NCI-H82 treated with DMSO at 0.1 percent for 48 hours (cell line): ENCODE data around the gene ABL1.

Source experiments
- DNase-seq: peaks from one replicate; lab custom pipeline; 2025; ENCODE audit not compliant: unreplicated experiment; lab: John Stamatoyannopoulos, UW

Gene ABL1

DNA sequence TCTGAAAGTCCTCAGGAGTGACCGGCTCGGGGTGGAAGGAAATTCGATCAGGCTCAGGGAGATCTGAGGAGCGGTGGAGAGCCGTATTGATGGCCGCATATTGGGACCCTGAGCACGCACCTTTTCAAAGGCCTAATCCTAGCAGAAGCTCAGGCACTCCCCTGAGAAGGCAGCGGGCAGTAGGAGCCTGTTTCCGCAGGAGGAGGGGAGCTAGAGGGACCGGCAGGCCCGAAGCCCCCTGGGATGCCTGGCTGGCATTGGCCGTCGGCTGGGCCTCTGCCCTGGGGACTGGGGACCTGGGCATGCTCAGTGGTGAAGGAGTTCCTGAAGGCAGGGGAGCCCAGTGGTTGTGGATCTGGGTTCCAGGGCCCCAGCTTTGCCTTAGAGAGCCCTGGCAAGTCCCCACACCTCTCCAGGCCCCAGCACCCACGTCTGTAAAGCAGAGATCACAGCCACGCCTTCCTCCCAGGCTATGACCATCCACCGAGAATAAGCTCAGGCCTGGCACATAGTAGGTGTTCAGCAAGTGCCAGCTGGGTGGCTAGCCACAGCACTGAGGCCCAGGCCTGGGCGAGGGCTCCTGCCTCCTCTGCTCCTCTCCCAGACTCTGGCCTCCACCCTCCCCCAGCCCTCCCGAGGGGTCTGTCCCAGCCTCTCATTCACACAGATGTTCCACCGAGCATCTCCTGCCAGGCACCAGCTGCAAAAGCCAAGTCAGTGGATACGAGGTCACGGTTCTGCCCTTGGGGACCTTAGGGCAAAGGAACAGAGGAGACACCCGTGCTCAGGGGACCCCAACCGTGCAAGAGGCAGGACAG is 78.8 kb downstream of the ABL1 start:
- no peak for DNase-seq

DNA sequence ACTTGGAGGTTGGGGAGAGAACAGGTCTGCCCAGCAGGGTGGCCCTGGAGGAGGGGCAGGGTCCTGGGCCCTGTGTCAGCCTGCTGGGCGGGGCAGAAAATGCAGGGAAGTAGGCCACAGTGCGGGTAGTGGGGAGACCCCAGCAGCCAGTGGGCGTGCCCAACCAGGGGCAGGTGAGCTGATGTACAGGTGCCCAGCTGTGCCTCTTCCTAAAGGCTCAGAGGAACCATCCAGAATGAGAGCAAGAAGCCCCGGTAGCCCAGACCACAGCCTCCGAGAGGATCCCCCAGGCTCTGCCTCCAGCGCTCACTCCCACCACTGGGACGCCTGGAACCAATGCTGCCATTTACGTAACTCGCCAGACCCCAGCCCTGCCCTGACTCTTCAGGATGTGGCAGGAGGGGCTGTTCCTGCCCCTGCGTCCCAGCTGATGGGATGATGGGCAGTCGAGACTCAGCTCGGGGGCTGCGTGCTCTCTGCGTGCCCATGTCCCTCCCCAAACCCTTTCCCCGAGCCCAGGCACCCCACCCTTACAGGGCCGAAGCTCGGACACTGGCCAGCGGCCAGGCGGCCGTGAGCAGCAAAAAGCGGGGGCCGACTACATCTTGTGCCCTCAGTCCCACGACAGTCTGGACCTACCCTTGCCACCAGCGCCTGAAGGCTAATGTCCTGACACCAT is 79.5 kb downstream of the ABL1 start:
- no peak for DNase-seq

DNA sequence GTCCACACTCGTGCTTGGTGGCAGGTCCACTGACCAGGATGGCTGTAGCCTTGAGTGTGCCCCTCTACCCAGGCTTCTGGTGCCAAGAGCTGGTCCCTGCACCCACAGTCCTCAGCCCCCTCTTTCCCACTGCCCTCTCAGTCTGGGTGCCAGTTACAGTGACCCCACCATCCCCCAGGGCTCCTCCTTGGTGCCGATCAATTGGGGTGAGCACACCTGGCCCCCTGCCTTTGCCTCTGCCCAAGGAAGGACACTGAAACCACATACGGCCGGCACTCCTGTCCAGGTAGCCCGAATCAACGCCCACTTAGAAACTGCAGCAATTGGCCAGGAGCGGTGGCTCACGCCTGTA is 80.0 kb downstream of the ABL1 start:
- DNase-seq: no peak

DNA sequence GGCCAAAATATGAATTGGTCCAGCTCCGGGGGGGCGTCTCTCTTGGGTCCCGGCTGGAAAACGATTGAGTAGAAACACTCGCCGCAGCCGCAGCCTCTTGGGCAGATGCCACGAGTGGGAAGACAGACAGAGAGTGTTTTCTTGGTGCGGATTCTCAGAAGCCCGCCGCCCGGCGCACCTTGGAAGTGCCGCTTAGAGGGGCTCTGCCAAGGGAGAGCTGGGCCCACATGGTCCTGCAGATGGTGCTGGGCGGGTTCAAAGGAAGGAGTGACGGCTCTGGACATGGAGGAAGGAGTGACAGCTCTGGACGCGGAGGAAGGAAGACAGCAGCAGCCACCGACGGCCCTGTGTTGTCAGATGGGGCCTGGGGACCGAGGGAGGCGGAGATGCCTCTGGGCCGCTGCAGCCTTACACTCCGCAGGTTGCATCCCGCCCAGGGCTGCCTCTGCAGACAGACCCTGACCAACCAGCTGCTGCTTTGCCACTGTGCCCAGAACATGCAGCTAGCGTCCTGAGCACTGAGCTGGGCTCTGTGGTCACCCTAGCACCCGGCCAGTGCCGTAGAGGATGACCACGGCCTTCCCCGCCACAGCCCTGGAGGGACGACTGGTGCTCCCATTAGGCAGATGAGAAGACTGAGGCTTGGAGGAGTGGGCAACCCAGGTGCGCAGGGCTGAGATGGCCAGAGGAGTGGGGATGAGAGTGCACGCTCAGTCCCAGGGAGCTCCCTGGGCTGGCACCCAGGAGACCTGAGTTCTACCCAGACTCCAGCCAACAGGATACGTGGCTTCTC is 82.3 kb downstream of the ABL1 start:
- no peak for DNase-seq

DNA sequence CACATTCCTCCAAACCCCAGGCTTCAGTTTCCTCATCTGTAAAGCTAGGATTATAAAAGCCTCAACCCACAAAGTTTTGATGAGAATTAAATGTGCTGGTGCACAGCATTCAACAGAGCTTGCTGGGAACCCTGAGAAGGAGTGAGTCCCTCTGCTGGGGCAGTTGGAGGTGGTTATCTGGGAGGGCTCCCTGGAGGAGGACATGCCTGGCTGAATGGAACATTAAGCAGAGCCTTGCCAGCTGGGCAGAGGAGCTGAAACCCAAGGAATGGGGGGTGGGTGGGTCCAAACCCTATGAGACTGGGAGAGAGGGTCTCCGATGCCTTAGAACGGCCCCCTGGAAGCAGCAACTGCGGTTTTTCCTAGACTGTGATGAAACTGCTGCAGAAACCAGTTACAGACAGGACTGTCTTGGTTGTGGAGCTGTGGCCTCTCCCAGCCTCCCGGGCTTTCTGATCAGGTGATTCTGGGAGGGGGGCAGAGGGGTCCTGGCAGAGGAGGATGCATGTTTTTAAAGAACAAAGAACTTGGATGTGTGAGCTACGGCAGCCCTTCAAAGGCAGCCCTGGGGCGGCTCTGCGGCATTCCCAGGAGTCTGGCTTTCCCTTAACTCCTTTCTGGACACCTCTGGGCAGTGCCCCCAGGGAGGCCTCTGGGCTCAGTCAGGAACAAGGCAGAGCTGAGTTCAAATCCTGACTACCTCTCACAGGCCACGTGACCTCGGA is 83.2 kb downstream of the ABL1 start:
- no peak for DNase-seq

DNA sequence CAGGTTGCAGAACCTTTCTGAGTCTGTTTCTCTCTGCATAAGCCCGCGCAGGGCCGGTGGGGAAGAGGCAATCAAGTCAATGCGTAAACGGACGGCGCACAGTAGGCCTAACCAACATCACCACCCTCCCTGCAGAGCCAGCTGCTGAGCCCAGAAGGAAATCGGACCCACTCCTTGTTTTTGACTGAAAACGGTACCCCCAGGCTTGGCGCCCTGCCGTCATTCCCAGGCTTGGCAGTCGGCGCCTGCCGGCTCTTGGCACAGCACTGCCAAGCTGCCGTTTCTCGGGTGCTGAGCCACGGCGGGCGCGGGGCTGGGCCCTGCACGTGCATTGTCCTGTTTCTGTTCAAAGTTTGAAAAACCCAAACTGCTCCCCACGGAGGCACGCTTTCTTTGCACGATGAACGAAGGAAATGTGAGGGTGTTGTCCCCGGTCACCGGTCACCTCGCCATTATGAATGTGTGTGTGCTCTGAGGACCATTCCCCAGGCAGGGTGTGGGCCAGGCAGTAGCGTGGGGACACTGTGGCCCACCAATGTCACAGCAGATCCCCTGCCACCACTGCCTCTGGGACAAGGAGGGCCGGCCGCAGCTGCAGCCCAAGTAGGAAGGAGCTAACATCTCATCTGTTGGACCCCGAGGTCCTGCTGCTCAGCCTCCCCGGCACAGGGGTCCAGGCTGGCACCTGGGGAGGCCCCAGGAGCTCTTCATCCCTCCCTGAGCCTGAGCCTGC is 83.9 kb downstream of the ABL1 start:
- no peak for DNase-seq

DNA sequence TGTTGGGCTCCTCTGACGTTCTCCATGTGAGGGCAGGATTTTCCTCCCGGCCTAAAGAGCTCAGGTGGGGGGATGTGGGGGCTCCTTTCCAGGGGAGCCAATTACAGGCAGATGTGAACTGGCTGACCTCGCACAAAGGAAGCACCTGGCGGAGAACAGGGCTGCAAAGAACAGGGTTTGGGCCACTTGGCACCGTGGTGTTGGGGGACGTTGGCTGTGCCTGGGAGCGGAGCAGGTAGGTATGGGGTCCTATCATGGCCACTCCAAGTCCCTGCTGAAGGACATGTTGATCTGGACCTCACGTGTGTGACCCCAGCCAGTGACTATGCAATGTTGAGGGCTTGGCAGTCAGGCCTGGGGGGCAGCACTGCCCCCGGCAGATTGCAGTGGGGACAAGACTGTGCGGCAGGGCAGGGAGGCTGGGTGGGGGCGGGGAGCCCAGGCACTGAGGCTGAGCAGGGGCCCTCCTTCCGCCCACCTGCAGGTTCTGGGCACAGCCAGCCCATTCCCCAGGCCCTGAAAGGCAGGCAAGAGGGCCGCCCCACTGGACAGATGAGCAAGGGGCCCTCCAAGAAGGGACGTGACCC is 84.6 kb downstream of the ABL1 start:
- no peak for DNase-seq

DNA sequence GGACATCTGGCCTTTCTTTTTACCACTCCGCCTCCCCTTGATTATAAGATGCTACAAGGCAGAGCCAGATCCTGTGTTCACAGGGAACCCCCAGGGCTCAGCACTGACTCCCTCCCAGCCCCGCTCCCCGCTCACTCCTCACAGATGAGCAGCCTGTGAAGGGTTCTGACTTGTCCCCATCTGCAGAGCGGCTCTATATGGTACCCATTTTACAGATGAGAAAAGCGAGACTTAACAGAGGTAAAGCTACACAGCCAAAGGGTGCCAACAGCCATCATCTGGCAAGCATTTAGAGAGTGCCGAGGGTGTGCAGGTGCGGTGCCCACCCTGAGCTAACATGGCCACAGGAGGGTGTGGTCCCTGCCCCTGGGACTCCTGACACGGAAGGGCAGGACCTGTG is 85.2 kb downstream of the ABL1 start:
- no peak for DNase-seq

DNA sequence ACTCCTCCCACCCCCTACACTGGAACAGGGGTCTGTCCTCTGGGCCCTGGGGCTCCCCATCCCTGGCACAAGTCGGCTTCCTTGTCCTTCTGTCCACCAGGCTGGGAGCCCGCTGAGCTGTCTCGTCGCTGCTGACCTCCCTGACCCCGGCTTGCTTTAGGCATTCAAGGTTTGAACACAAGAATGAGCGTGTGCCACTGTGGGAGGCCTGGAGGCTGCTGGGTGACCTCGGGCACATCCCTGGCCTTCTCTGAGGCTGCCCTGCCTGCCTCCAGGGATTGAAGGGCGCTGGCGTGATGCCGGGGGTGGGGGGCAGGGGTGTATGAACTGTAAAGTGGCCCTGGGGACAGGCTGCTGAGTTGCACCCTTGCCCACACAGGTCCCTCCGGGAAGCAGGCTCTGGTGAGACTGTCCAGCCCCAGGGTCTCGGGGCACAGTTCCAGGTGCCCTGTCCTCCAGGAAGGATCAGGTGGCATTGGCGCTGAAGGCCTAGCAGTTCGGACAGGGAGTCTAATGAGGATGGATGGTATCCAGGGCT is 85.8 kb downstream of the ABL1 start:
- no peak for DNase-seq

DNA sequence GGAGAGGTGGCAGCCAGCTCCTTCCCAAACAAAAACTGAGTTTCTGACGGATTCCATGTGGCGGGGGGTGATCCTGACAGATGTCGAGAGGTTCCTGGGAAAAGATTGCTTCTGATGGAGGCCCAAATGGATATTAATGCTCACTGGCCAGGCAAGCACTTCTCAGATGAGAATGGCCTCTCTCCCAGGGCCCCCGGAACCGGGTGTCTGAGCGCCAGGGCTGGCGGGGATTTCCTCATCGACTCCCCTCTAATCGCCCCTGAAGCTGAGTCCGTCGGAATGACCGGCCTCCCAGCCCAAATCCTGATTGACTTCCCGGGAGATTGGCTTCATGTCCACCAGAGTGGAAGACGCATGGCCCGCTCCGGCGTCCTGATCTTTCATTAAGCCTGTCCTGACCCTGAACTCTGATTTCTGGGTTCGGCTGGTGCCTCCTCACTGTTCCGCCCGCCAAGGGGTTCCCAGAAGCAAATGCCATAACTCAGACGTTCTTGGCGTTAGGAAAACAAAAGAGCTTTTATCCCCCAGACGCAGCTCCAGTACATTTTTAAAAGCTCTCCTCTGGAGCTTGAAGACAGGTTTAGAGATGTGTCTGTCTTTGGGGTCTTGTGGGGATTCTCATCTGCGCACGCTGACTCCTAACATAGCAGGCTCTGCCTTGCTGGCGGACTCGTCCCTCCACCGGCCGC is 86.4 kb downstream of the ABL1 start:
- DNase-seq: no peak

DNA sequence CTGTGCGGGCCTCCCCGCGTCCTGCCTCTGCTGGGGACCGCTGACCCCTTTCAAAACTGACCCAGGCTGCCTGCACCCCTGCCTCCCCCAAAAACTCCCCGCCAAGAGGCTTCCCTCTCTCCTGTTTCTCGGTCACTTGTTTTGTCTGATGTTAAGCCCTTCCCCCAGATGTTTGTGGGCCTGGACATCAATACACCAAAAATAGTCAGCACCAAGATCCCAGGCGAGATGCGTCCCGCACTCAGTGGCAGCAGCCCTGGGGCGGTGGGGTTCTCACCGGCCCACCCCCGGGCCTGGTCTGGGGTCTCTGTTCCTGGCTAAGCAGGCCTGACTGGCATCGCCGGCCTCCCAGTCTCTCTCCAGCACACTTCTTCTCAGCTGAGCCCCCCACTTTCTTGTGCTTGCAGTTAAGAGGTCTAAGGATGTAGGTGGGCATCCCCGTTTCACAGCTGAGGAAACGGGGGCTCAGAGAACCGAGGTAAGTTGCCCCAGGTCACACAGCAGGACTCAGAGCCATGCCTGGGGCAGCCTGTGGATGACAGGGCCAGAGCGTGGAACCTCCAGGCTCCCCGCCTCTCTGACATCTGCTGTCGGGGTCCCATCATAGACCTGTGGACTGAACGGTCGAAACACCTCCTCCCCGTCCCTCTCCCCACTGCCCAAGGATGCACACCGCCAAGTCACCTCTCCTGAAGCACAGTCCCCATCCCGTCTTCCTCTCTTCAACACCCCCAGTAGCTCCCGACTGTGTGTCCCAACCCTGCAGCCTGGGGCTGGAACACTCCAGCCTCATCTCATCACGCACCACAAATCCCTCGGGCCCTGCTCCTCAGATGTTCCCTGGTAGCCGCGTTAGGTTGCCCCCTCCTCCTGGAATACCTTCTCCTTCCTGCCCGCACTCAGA is 87.2 kb downstream of the ABL1 start:
- DNase-seq: no peak

DNA sequence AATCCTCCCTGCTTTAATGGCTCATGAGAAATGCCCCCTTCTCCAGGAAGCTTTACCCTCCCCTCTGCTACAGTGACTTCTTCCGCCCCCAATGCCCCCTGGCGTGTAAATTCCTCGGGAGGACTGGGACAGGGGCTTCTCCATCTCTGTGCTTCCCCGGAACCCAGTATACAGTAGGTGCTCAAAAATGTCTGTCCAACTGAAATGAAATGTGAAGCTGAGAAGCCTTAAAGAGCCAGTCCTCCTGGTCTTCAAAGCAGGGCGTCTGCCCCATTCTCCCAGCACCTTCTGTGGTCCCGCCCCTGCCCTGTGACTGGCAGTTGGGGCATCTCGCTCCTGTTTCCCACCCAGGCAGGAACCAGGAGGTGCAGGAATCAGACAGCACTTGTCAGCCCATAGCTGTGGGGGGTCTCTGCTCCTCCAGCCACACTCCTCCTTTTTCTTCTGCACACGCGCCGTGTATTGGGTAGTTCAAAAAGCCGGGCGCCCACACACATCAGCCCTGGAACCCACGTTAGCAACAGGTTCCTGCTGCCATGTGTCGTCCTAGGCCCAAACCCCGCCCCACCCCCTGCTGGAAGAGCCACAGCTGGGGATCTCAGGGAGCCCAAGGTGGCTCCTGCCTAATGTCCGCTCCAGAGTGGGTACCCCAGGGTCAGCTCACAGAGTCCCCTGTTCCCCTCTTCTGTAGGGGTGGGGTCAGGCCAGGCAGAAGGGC is 88.0 kb downstream of the ABL1 start:
- DNase-seq: no peak

DNA sequence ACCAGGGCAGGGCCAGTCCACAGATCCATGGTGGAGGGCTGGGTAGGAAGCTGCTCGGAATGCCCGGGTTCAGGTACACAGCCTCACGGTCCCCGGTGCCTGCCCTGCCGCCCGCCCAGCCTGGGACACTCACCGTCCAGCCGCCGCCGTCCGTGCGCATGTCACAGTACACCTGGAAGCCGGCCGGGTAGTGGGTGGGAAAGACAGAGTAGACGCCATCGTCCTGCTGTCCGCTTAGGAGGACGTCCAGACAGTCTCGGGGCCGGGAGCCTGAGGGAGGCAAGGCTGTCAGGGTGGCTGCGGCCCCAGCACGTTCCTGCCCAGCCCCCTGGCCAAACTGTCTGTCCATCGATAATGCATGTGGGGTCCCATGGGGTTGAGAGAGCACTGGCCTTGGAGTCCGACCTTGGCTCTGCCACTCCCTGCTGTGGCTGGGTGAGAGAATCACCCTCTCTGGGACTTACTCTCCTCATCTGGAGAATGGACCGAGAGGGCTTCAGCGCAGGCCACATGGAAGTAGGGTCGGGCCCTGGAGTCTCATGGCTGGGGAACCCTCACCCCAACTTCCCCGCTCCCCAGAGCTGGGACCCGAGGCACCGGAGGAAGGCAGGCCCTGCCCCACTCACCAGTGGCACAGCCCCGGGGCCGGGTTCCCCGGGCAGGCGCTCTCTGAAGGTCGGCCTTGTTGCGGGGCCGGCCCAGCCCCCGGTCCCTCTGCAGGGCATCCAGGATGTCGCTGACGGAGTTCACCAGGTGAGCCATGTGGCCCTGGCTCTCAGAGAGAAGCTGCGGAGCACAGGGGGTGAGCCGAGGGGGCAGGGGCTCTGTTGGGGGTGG is 88.8 kb downstream of the ABL1 start:
- DNase-seq: no peak

DNA sequence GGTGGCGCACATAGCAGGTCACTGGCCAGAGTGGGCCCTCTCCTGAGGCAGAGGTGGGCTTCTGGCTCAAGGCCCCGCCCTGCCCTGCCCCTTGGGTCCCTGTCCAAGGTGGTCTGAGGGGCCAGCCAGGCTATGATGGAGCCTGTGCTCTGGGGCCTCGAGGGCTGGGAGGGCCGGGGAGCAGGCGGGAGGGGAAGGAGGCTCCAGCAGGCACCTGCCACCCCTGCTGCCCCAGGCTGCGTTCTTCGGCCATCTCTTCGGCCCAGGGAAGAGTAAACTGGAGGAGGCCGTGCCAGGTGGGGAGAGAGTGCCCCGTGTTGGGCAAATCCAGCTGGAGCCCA is 89.4 kb downstream of the ABL1 start:
- DNase-seq: no peak

DNA sequence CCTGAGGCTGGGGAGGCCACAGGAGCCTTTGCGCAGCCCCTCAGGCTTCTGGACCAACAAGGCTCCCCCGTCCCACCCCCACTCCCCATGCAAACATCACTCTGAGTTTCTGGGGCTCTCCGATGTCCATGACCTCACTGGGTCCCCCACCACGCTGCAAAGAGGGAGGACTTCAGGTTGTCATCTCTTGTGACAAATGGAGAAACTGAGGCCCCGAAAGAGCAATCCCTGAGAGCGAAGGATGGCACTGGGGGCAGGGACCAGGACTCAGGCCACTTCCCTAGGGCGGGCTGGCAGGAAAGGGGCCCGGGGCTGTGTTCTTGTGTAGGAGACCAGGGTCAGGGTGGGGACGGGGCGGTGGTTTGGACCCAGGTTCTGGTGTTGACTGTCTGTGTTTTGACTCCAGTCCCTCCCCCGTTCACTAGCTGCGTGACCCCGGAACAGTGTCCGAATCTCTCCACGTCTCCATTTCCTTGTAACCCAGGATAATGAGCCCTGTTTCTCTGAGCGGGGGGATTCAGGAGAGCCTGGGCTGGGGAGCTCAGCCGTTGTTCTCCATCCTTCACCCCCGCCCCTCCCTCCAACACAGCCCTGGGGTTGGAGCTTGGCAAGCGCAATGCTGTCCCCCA is 90.1 kb downstream of the ABL1 start:
- DNase-seq: no peak

DNA sequence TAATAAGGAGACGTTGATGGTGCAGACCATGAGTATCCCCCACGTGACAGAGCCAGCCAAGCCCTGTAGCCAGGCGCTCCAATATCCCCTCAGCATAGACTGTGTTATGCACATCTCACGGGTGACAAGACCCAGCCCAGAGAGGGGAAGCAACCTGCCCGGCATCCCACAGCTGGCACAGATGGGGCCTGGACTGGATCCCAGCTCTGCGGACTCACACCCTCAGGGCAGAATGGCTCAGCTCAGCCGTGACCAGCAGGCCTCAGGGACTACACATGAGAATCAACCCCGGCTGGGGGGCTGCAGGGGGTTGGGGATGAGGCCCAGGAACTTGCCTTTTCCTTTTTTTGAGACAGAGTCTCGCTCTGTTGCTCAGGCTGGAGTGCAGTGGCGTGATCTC is 92.3 kb downstream of the ABL1 start:
- no peak for DNase-seq
